Adrenal gland (tissue), 9 donors: ENCODE data around the gene GTF2H2C_2.
"Not testable (repeated sequence)": the region's sequence is repeated elsewhere in the genome, so short reads cannot be mapped to it uniquely, and the experiment has no call there.

Experiments used
- DNase-seq, 7 donors: peaks; one replicate each; pipeline ENCODE4 v3.0.0-alpha.2; 2019 to 2020
- H3K27ac ChIP-seq, 5 donors: fragments of 200-600 bp; sonication (generic) in 4 of 5; 1 replicate in 3 of 5; 2 replicates in 2 of 5; pipeline versions ENCODE4 v1.5.1 to v1.8.0; 2016 to 2020; ENCODE audit warnings: mild to moderate bottlenecking in 1 of 5
- H3K27me3 ChIP-seq: fragments of 200-600 bp; 2 replicates; pipeline ENCODE4 v1.8.0; 2021
- H3K36me3 ChIP-seq, 2 donors: fragments of 200-600 bp; replicated peaks in 1 of 2; 1 replicate in 1 of 2; 2 replicates in 1 of 2; pipeline versions ENCODE4 v1.5.1 to v1.8.0; 2018 to 2022
- H3K4me1 ChIP-seq, 2 donors: fragments of 200-600 bp; replicated peaks in 1 of 2; 1 replicate in 1 of 2; 2 replicates in 1 of 2; pipeline versions ENCODE4 v1.5.1 to v1.8.0; 2018 to 2021
- H3K4me3 ChIP-seq, 4 donors: fragments of 200-600 bp; sonication (generic) in 3 of 4; one replicate each; pipeline ENCODE4 v1.5.1; 2016 to 2018
- H3K9me3 ChIP-seq, 3 donors: fragments of 200-600 bp; sonication (generic) in 1 of 3; replicated peaks in 1 of 3; 1 replicate in 2 of 3; 2 replicates in 1 of 3; pipeline versions ENCODE4 v1.5.1 to v1.8.0; 2016 to 2021
- WGBS, 4 donors: extraction: QIAGEN DNeasy Blood & Tissue Kit in 2 of 4; methylation state at CpG; one replicate each; pipeline versions ENCODE4 v1.1.5 to v1.1.7; 2013 to 2017; 5-methylcytosine and 5-hydroxymethylcytosine counted together
- intact Hi-C, 2 donors: fragments of 100-400 bp; cut with DNase I; formaldehyde crosslinking; loops; one replicate each; pipeline versions ENCODE4 v1.14.1 to v1.15.0; 2022 to 2023
- donor health status: healthy with polysubstance abuse.
- donor health status: Bipolar disorder and iron deficiency.
- donor health status: DM: yes; HTN: yes; CAD: no.
- donor health status: DM: no; HTN: no; CAD: no.
- donor health status: DM: no; HTN: no; CAD: no.

Gene GTF2H2C_2

GRCh38 chr5:70464019-70464637, 49.0 kb downstream of the GTF2H2C_2 start:
- H3K4me1 ChIP-seq, intact Hi-C loops, H3K27me3 ChIP-seq, H3K9me3 ChIP-seq, H3K4me3 ChIP-seq, H3K27ac ChIP-seq, DNase-seq, H3K36me3 ChIP-seq: not testable (repeated sequence)
- no CpG with 5 or more reads among the region's 5 CpGs for WGBS, 4 donors

- no CpG with 5 or more reads among the region's 7 CpGs for WGBS, 4 donors
- DNase-seq, intact Hi-C loops, H3K27me3 ChIP-seq, H3K27ac ChIP-seq, H3K4me1 ChIP-seq, H3K9me3 ChIP-seq, H3K36me3 ChIP-seq, H3K4me3 ChIP-seq: not testable (repeated sequence)
These were observed 54.9 kb downstream of the GTF2H2C_2 start for GRCh38 chr5:70469926-70470509.
